PC-9 (cell line): ENCODE data around the gene ZNF217.
"Not testable (repeated sequence)": the region's sequence is repeated elsewhere in the genome, so short reads cannot be mapped to it uniquely, and the experiment has no call there.

Experiments
- CTCF ChIP-seq: fragments of 200-600 bp; sonication (generic); conservative IDR thresholded peaks from 2 replicates; pipeline ENCODE4 v1.6.1; 2017; ENCODE audit warnings: mixed run types, antibody characterized with exemption, mild to moderate bottlenecking, moderate library complexity
- EZH2 ChIP-seq: fragments of 200-600 bp; sonication (generic); IDR thresholded peaks from 2 replicates; pipeline ENCODE4 v1.8.0; 2017; ENCODE audit warnings: antibody characterized with exemption, low read depth

GRCh38 chr20:53566623-53567022 lies 27.0 kb downstream of the ZNF217 start:
- not testable (repeated sequence) for TF ChIP-seq CTCF, EZH2
